GM12864 (cell line): Measurements from ENCODE around the gene GSE1.

Experiments
- DNase-seq: peaks from one replicate; pipeline ENCODE4 v3.0.0-alpha.2; 2011; ENCODE audit warnings: low read depth
- H3K4me3 ChIP-seq: 2 replicates; pipeline ENCODE4 v1.5.1; 2011; ENCODE audit warnings: mild to moderate bottlenecking, low read depth, low read length, control low read depth
- CTCF ChIP-seq: IDR thresholded peaks from 2 replicates; pipeline ENCODE4 v1.5.1; 2011; ENCODE audit warnings: low read depth, mild to moderate bottlenecking, moderate library complexity, low read length, control low read depth, inconsistent platforms; ENCODE audit errors: missing control alignments

GSE1 gene

DNA sequence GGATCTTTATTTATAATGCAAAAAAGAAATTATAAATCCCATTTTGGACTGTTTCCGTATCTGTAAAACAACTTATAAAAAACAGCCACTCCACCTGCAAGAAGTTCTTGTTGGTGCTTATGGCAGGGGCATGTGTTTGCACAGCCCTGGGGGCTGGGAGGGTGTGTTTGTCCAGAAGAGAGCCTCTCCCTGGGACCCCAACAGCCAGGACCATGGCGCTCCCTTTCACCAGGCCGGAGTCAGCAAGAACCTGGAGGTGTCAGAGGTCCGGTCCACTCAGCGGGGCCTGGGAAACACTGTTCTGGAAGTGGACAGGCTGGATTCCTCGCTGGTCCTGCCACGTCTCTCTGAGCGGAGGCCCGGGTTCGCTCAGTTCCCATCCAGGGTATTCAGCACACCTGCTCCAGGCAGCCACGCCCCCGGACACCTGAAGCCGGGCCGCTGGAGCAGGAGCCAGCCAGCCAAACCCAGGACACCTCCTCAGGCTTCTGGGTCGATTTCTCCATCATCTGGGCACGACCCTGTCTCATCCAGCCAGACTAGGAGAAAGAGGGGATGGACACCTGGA lies 94.5 kb downstream of the GSE1 start:
- no peak for TF ChIP-seq CTCF
- DNase-seq = no peak
- H3K4me3 ChIP-seq = no peak overlapping the region

DNA sequence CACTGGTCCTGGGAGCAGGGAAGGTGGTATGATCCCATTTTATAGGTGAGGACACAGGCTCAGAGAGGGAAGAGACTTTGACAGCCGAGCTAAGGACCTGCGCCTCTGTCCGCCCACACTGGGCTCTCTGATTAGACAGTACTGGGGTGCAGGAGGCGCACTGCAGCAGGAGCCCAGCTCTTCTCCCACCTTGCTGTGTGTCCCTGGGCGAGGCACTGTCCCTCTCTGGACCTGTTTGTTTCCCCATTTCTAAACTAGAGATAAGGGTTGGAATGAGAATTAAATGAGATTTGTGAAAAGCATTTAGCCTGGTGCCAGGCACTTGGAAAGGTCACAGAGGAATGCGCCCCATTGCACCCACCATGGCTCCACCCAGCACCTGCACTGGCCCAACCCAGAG lies 95.2 kb downstream of the GSE1 start:
- TF ChIP-seq CTCF = no peak
- H3K4me3 ChIP-seq = no peak overlapping the region
- no peak for DNase-seq

GRCh38 chr16:85709766-85710585 lies 96.9 kb downstream of the GSE1 start:
- H3K4me3 ChIP-seq = no peak overlapping the region
- DNase-seq = no peak
- no peak for TF ChIP-seq CTCF

- no peak for DNase-seq
- no peak for TF ChIP-seq CTCF
- H3K4me3 ChIP-seq = no peak overlapping the region
Measured at GRCh38 chr16:85710732-85711131, 97.6 kb downstream of the GSE1 start.

- no peak for DNase-seq
- no peak for TF ChIP-seq CTCF
- H3K4me3 ChIP-seq = no peak overlapping the region
Measured at GRCh38 chr16:85711982-85712587, 99.0 kb downstream of the GSE1 start.

DNA sequence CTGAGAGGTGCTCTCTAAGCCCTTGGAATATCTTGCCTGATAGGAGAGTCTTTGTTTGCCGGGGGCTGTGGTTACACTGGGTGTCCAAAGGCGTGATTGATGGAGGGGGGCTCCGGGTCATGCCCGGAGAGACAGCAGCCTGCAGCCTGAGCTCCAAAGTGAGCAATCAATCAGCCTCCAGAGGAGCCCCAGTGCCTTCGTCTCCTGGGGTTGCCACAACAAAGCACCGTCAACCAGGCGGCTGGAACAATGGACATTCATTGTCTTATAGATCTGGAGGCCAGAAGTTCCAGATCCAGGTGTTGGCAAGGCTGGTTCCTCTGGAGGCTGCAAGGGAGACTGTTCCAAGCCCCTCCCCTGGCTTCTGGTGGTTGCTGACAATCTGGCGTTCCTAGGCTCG lies 99.7 kb downstream of the GSE1 start:
- no peak for DNase-seq
- no peak overlapping the region for H3K4me3 ChIP-seq
- TF ChIP-seq CTCF = no peak
